ENCODE measurements around the gene MSI2. TPM values are rescaled to one million over a fixed set of nuclear protein-coding genes. Genes with fewer than 3 reads are reported as not detected.
A peak's percentile ranks its signal among the peaks of the same experiment; 100 is the strongest.

Gene MSI2
- total RNA-seq, 1 donor from 2014 or later: 67.9 TPM

GRCh38 chr17:57397402-57397801, 141.1 kb downstream of the MSI2 start:
- Mint-ChIP-seq H3K4me1 (ENCODE audit: low read depth, unreplicated experiment) (peaks cover 17% of the 10 kb centered on the region), H3K36me3 (ENCODE audit: low read depth, unreplicated experiment) (peaks cover 24% of the 10 kb centered on the region), H3K4me3 (ENCODE audit: unreplicated experiment) (no peak overlapping the region), H3K27ac (ENCODE audit: unreplicated experiment) (no peak overlapping the region), H3K9me3 (ENCODE audit: unreplicated experiment) (peaks cover 8% of the 10 kb centered on the region), H3K27me3 (ENCODE audit: low read depth, unreplicated experiment) (no peaks in the 10 kb centered on the region)
- H3K27me3 ChIP-seq (ENCODE audit: insufficient read depth, low read length): no peaks in the 10 kb centered on the region
- peaks cover 13% of the 10 kb centered on the region for H3K4me1 ChIP-seq (ENCODE audit: insufficient read depth, low read length)
- H3K9ac ChIP-seq (ENCODE audit: low read length): no peak overlapping the region
- H3K4me2 ChIP-seq (ENCODE audit: low read length): no peak overlapping the region
- H4K20me1 ChIP-seq (ENCODE audit: insufficient read depth, low read length): peaks cover 22% of the 10 kb centered on the region
- TF ChIP-seq, protein P1, sequence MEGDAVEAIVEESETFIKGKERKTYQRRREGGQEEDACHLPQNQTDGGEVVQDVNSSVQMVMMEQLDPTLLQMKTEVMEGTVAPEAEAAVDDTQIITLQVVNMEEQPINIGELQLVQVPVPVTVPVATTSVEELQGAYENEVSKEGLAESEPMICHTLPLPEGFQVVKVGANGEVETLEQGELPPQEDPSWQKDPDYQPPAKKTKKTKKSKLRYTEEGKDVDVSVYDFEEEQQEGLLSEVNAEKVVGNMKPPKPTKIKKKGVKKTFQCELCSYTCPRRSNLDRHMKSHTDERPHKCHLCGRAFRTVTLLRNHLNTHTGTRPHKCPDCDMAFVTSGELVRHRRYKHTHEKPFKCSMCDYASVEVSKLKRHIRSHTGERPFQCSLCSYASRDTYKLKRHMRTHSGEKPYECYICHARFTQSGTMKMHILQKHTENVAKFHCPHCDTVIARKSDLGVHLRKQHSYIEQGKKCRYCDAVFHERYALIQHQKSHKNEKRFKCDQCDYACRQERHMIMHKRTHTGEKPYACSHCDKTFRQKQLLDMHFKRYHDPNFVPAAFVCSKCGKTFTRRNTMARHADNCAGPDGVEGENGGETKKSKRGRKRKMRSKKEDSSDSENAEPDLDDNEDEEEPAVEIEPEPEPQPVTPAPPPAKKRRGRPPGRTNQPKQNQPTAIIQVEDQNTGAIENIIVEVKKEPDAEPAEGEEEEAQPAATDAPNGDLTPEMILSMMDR (IDR thresholded peaks at IDR 0.05; ENCODE audit: insufficient read depth, low read depth, low read length): no peak
- TF ChIP-seq EZH2 (IDR thresholded peaks at IDR 0.05; ENCODE audit: insufficient read depth, low read length): no peak
- H3K9me3 ChIP-seq (ENCODE audit: insufficient read depth, low read depth, low read length): peaks cover 3% of the 10 kb centered on the region
- no peak overlapping the region for H3K27ac ChIP-seq (ENCODE audit: low read depth, low read length)
- H3K36me3 ChIP-seq (ENCODE audit: insufficient read depth, low read length): no peaks in the 10 kb centered on the region
- H2AFZ ChIP-seq (ENCODE audit: low read depth, low read length): no peak overlapping the region
- DNase-seq (ENCODE audit: low read depth) (no peak), FAIRE-seq (no peak)
- no peak overlapping the region for H3K4me3 ChIP-seq (ENCODE audit: insufficient read depth, low read depth, low read length)
- no peaks in the 10 kb centered on the region for H3K79me2 ChIP-seq (ENCODE audit: insufficient read depth, low read length)

DNA sequence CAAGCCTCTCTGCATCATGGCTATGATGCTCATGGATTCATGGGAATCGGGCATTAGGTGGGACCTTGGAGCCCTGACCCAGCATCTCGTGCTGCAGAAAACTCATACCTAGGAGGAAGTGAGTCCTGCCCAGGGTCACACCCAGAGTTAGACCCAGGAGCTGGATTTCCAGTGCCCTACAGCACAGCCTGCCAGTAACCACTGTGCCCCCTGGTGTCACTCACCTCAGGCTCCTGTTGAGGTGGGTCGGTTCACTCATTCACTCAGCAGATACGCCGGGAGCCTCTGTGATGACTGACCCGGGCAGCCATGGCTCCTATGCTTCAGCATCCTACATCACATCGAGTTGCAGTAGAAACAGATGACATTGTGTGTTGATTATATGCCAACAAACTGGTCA, 143.4 kb downstream of the MSI2 start:
- peaks cover 19% of the 10 kb centered on the region for H3K4me1 Mint-ChIP-seq (ENCODE audit: low read depth, unreplicated experiment)
- FAIRE-seq (no peak), DNase-seq (ENCODE audit: low read depth) (no peak)
- H3K4me3 Mint-ChIP-seq (ENCODE audit: unreplicated experiment): no peak overlapping the region
- peaks cover 15% of the 10 kb centered on the region for H3K36me3 Mint-ChIP-seq (ENCODE audit: low read depth, unreplicated experiment)
- Histone ChIP-seq H3K9ac (ENCODE audit: low read length) (no peak overlapping the region), H3K9me3 (ENCODE audit: insufficient read depth, low read depth, low read length) (no peaks in the 10 kb centered on the region), H3K79me2 (ENCODE audit: insufficient read depth, low read length) (no peaks in the 10 kb centered on the region), H3K36me3 (ENCODE audit: insufficient read depth, low read length) (no peaks in the 10 kb centered on the region), H2AFZ (ENCODE audit: low read depth, low read length) (no peak overlapping the region), H4K20me1 (ENCODE audit: insufficient read depth, low read length) (peaks cover 22% of the 10 kb centered on the region), H3K27ac (ENCODE audit: low read depth, low read length) (no peak overlapping the region), H3K27me3 (ENCODE audit: insufficient read depth, low read length) (no peaks in the 10 kb centered on the region), H3K4me2 (ENCODE audit: low read length) (no peak overlapping the region), H3K4me3 (ENCODE audit: insufficient read depth, low read depth, low read length) (no peak overlapping the region), H3K4me1 (ENCODE audit: insufficient read depth, low read length) (peaks cover 13% of the 10 kb centered on the region)
- H3K9me3 Mint-ChIP-seq (ENCODE audit: unreplicated experiment): peaks cover 4% of the 10 kb centered on the region
- no peak overlapping the region for H3K27ac Mint-ChIP-seq (ENCODE audit: unreplicated experiment)
- H3K27me3 Mint-ChIP-seq (ENCODE audit: low read depth, unreplicated experiment): no peaks in the 10 kb centered on the region
- TF ChIP-seq EZH2 (IDR thresholded peaks at IDR 0.05; ENCODE audit: insufficient read depth, low read length): no peak
- TF ChIP-seq, protein P1 (IDR thresholded peaks at IDR 0.05; ENCODE audit: insufficient read depth, low read depth, low read length): no peak

DNA sequence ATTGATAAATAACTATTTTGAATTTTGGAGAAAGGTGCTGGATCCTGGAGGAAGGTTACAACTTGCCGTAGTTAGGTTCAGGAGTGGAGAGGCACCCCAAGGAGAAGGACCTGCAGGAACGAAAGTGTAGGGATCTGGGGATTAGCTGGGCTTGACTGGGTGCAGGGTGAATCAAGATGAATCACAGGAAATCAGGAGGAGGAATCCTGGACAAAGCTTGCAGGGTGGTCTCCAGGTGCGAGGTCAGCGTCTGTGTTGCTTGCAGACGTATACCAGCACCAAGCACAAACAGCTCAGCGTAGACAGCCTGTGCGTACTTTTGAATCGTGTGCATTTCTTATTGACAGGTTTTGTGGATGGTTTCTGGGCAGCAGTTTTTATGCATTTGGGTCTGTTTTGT, 144.3 kb downstream of the MSI2 start:
- Mint-ChIP-seq H3K4me3 (ENCODE audit: unreplicated experiment) (no peak overlapping the region), H3K27me3 (ENCODE audit: low read depth, unreplicated experiment) (no peaks in the 10 kb centered on the region), H3K4me1 (ENCODE audit: low read depth, unreplicated experiment) (peaks cover 19% of the 10 kb centered on the region), H3K9me3 (ENCODE audit: unreplicated experiment) (no peaks in the 10 kb centered on the region), H3K27ac (ENCODE audit: unreplicated experiment) (no peak overlapping the region), H3K36me3 (ENCODE audit: low read depth, unreplicated experiment) (peaks cover 8% of the 10 kb centered on the region)
- H3K27me3 ChIP-seq (ENCODE audit: insufficient read depth, low read length): no peaks in the 10 kb centered on the region
- H3K4me2 ChIP-seq (ENCODE audit: low read length): peak overlapping the region; percentile 53
- H4K20me1 ChIP-seq (ENCODE audit: insufficient read depth, low read length): peaks cover 22% of the 10 kb centered on the region
- H3K79me2 ChIP-seq (ENCODE audit: insufficient read depth, low read length): no peaks in the 10 kb centered on the region
- no peak for TF ChIP-seq EZH2 (IDR thresholded peaks at IDR 0.05; ENCODE audit: insufficient read depth, low read length)
- TF ChIP-seq, protein P1 (IDR thresholded peaks at IDR 0.05; ENCODE audit: insufficient read depth, low read depth, low read length): no peak
- H3K9ac ChIP-seq (ENCODE audit: low read length): no peak overlapping the region
- no peaks in the 10 kb centered on the region for H3K36me3 ChIP-seq (ENCODE audit: insufficient read depth, low read length)
- H3K27ac ChIP-seq (ENCODE audit: low read depth, low read length): no peak overlapping the region
- no peak overlapping the region for H3K4me3 ChIP-seq (ENCODE audit: insufficient read depth, low read depth, low read length)
- FAIRE-seq: no peak
- peaks cover 14% of the 10 kb centered on the region for H3K4me1 ChIP-seq (ENCODE audit: insufficient read depth, low read length)
- H2AFZ ChIP-seq (ENCODE audit: low read depth, low read length): no peak overlapping the region
- DNase-seq (ENCODE audit: low read depth): peak; percentile 45
- H3K9me3 ChIP-seq (ENCODE audit: insufficient read depth, low read depth, low read length): no peaks in the 10 kb centered on the region
